ENCODE measurements around the gene COG4.

GRCh38 chr16:70465999-70466804 lies 57.2 kb downstream of the COG4 start:
- TF ChIP-seq CTCF (IDR thresholded peaks at IDR 0.05; ENCODE audit: low read depth, low read length) (no peak), EZH2phosphoT487 (IDR thresholded peaks at IDR 0.05; ENCODE audit: low read depth) (no peak)
